Caco-2 (cell line): ENCODE measurements around the gene FBXO10. TPM values are rescaled to one million over a fixed set of nuclear protein-coding genes. Genes with fewer than 3 reads are reported as not detected.

Source experiments
- BruUV-seq: library from RNA; stranded (reverse); fragments of 400-500 nt; replicated peaks from 2 replicates; lab custom pipeline; 2021; lab: Mats Ljungman, UMichigan
- CTCF ChIA-PET: fragments of 300-600 bp; sonication (Branson Sonifier 250); formaldehyde crosslinking; loops from one replicate; lab custom pipeline; 2022; ENCODE audit warnings: antibody characterized with exemption; lab: Charles Lee
- POLR2A ChIA-PET: fragments of 300-600 bp; sonication (Branson Sonifier 250); formaldehyde crosslinking; loops from one replicate; lab custom pipeline; 2022; ENCODE audit warnings: antibody characterized with exemption; lab: Charles Lee
- DNase-seq, 2 experiments: peaks; one replicate each; pipeline versions ENCODE4 v3.0.0 to v3.0.0-alpha.2; 2020 to 2022
- H3K27me3 ChIP-seq: replicated peaks from 2 replicates; pipeline ENCODE4 v1.6.0; 2011; ENCODE audit warnings: low read length; ENCODE audit not compliant: control insufficient read depth, insufficient read depth
- H3K36me3 ChIP-seq: 2 replicates; pipeline ENCODE4 v1.5.1; 2011; ENCODE audit warnings: low read length; ENCODE audit not compliant: control insufficient read depth, insufficient read depth
- H3K4me1 ChIP-seq: fragments of 250-450 bp; sonication (Bioruptor Pico); 2 replicates; pipeline ENCODE4 v1.5.1; 2020; ENCODE audit warnings: mild to moderate bottlenecking
- H3K4me3 ChIP-seq: 2 replicates; pipeline ENCODE4 v1.5.1; 2011; ENCODE audit warnings: low read depth, mild to moderate bottlenecking, control low read depth, low read length
- H3K9me3 ChIP-seq: fragments of 250-450 bp; sonication (Bioruptor Pico); 2 replicates; pipeline ENCODE4 v1.5.1; 2020; ENCODE audit warnings: mild to moderate bottlenecking, moderate library complexity
- H3K27ac Mint-ChIP-seq: one replicate; pipeline ENCODE4 v1.8.0; 2022; ENCODE audit warnings: mixed read lengths; ENCODE audit not compliant: unreplicated experiment
- H3K27me3 Mint-ChIP-seq: one replicate; pipeline ENCODE4 v1.8.0; 2022; ENCODE audit warnings: mixed read lengths; ENCODE audit not compliant: insufficient read depth, unreplicated experiment
- H3K36me3 Mint-ChIP-seq: one replicate; pipeline ENCODE4 v1.8.0; 2022; ENCODE audit warnings: mild to moderate bottlenecking, mixed read lengths; ENCODE audit not compliant: insufficient read depth, unreplicated experiment
- H3K4me1 Mint-ChIP-seq: one replicate; pipeline ENCODE4 v1.8.0; 2022; ENCODE audit warnings: low read depth, mixed read lengths; ENCODE audit not compliant: unreplicated experiment
- H3K4me3 Mint-ChIP-seq: one replicate; pipeline ENCODE4 v1.8.0; 2022; ENCODE audit warnings: mild to moderate bottlenecking, moderate library complexity, mixed read lengths; ENCODE audit not compliant: unreplicated experiment
- H3K9me3 Mint-ChIP-seq: one replicate; pipeline ENCODE4 v1.8.0; 2022; ENCODE audit warnings: mixed read lengths; ENCODE audit not compliant: unreplicated experiment
- intact Hi-C: fragments of 100-400 bp; cut with micrococcal nuclease; formaldehyde crosslinking; loops from one replicate; pipeline ENCODE4 v1.10.0; 2022; ENCODE audit not compliant: unreplicated experiment
- total RNA-seq: library from RNA; stranded (reverse); gene quantifications from 2 replicates; pipeline ENCODE4 v1.2.3, GENCODE V29; 2022
- TF ChIP-seq, protein P1 (sequence below), 2 experiments: fragments of 200-600 bp in 1 of 2; IDR thresholded peaks; 1 replicate in 1 of 2; 2 replicates in 1 of 2; pipeline versions ENCODE4 v1.5.1 to v1.8.0; 2011 to 2022; ENCODE audit warnings: antibody characterized with exemption in 1 of 2, control low read depth in 1 of 2, inconsistent platforms in 1 of 2, low read depth in 1 of 2, low read length in 1 of 2, mild to moderate bottlenecking in 1 of 2, moderate library complexity in 1 of 2; ENCODE audit not compliant: insufficient read depth in 1 of 2, severe bottlenecking in 1 of 2, unreplicated experiment in 1 of 2

FBXO10 gene
- total RNA-seq, 1 experiment from 2014 or later = 6.9 TPM

DNA sequence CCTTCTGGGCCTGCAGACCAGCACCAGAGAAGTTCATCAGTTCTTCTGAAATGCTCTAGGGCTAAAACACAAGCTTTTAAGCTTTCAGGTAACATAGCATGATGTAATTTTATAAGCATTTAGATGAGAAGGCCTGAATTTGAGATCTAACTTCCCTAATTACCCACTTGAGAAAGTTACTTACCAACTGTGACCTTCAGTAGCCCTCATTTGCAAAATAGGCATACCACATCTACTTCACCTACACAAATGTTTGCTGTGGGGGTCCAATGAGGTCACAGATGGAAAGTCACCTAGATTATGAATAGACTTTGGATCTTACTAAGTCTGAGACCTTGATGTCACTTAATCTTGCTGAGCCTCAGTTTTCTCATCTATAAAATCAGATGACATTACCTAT is 36.5 kb downstream of the FBXO10 start:
- no peaks in the 10 kb centered on the region for H3K36me3 Mint-ChIP-seq
- H3K27me3 Mint-ChIP-seq = no peaks in the 10 kb centered on the region
- no peak for DNase-seq
- intact Hi-C loops = no loop called here
- Histone ChIP-seq H3K36me3 (no peaks in the 10 kb centered on the region), H3K27me3 (no peaks in the 10 kb centered on the region), H3K9me3 (no peaks in the 10 kb centered on the region), H3K4me3 (no peak overlapping the region), H3K4me1 (no peaks in the 10 kb centered on the region)
- BruUV-seq = no TSS peak
- no peak overlapping the region for H3K27ac Mint-ChIP-seq
- ChIA-PET POLR2A (no interaction called here), CTCF (no interaction called here)
- no peaks in the 10 kb centered on the region for H3K4me1 Mint-ChIP-seq
- TF ChIP-seq, protein P1, sequence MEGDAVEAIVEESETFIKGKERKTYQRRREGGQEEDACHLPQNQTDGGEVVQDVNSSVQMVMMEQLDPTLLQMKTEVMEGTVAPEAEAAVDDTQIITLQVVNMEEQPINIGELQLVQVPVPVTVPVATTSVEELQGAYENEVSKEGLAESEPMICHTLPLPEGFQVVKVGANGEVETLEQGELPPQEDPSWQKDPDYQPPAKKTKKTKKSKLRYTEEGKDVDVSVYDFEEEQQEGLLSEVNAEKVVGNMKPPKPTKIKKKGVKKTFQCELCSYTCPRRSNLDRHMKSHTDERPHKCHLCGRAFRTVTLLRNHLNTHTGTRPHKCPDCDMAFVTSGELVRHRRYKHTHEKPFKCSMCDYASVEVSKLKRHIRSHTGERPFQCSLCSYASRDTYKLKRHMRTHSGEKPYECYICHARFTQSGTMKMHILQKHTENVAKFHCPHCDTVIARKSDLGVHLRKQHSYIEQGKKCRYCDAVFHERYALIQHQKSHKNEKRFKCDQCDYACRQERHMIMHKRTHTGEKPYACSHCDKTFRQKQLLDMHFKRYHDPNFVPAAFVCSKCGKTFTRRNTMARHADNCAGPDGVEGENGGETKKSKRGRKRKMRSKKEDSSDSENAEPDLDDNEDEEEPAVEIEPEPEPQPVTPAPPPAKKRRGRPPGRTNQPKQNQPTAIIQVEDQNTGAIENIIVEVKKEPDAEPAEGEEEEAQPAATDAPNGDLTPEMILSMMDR (IDR thresholded peaks at IDR 0.05; ENCODE audit: insufficient read depth in 1 of 2, low read depth in 1 of 2, low read length in 1 of 2, severe bottlenecking in 1 of 2, unreplicated experiment in 1 of 2) = no peak
- no peaks in the 10 kb centered on the region for H3K9me3 Mint-ChIP-seq
- no peak overlapping the region for H3K4me3 Mint-ChIP-seq

DNA sequence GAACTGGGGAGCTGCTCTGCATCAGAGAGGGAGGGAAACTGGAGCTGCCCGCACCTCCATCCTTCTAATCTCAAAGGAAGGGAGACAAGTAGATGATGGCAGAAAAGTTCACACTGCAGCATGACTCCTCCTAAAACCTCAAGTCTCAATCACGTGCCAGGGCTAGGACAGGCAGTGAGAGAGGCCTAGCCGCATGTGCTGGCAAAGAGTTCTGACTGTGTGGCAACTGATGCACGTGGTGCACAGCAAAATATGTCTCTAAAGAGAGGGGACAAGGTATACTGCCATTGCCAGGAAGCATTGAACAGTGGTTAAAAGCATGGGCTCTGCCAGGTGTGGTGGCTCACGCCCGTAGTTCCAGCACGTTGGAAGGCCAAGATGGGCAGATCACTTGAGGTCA is 38.1 kb downstream of the FBXO10 start:
- H3K4me1 ChIP-seq = no peaks in the 10 kb centered on the region
- DNase-seq = no peak
- Mint-ChIP-seq H3K9me3 (no peaks in the 10 kb centered on the region), H3K27ac (no peak overlapping the region), H3K4me3 (no peak overlapping the region), H3K27me3 (no peaks in the 10 kb centered on the region), H3K4me1 (no peaks in the 10 kb centered on the region), H3K36me3 (no peaks in the 10 kb centered on the region)
- ChIA-PET CTCF (no interaction called here), POLR2A (no interaction called here)
- BruUV-seq = no TSS peak
- H3K36me3 ChIP-seq = no peaks in the 10 kb centered on the region
- H3K27me3 ChIP-seq = no peaks in the 10 kb centered on the region
- intact Hi-C loops = no loop called here
- no peaks in the 10 kb centered on the region for H3K9me3 ChIP-seq
- TF ChIP-seq, protein P1 (IDR thresholded peaks at IDR 0.05; ENCODE audit: insufficient read depth in 1 of 2, low read depth in 1 of 2, low read length in 1 of 2, severe bottlenecking in 1 of 2, unreplicated experiment in 1 of 2) = no peak
- H3K4me3 ChIP-seq = no peak overlapping the region

DNA sequence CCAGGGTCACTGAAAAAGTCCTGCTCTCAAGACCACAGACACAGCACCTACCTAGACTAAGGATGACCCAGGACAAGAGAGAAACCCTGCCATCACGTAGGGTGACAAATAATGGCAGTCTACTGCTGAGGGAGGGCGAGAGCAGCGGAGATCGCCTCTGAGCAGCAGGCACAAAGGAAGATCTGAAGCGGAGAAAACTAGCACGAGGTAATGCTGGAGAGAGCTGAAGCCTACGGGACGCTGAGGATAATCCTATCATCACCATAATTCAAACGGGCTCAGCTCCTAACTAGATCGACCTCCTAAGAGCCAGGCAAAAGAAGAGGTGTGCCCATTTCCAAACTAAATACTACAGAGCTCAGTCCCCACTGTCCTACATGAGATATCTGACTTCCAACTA is 41.3 kb downstream of the FBXO10 start:
- Histone ChIP-seq H3K27me3 (no peaks in the 10 kb centered on the region), H3K9me3 (no peaks in the 10 kb centered on the region), H3K4me1 (no peaks in the 10 kb centered on the region), H3K36me3 (no peaks in the 10 kb centered on the region), H3K4me3 (no peak overlapping the region)
- no peak overlapping the region for H3K27ac Mint-ChIP-seq
- no peak for DNase-seq
- H3K9me3 Mint-ChIP-seq = no peaks in the 10 kb centered on the region
- H3K4me1 Mint-ChIP-seq = no peaks in the 10 kb centered on the region
- TF ChIP-seq, protein P1 (IDR thresholded peaks at IDR 0.05; ENCODE audit: insufficient read depth in 1 of 2, low read depth in 1 of 2, low read length in 1 of 2, severe bottlenecking in 1 of 2, unreplicated experiment in 1 of 2) = no peak
- intact Hi-C loops = loop anchor here (2.0 kb wide), 1 partner anchor 24 kb away; no protein-coding TSS in a partner anchor
- H3K27me3 Mint-ChIP-seq = no peaks in the 10 kb centered on the region
- no TSS peak for BruUV-seq
- POLR2A ChIA-PET = no interaction called here
- H3K36me3 Mint-ChIP-seq = no peaks in the 10 kb centered on the region
- CTCF ChIA-PET = no interaction called here
- no peak overlapping the region for H3K4me3 Mint-ChIP-seq
